Measurements from ENCODE around the gene SSBP4.

The SSBP4 gene

GRCh38 chr19:18446145-18446810 lies 27.1 kb downstream of the SSBP4 start:
- no peak for TF ChIP-seq ZSCAN4 (tag by site-specific recombination; IDR thresholded peaks at IDR 0.05)
- H3K9me3 ChIP-seq (ENCODE audit: control insufficient read depth, insufficient read depth, low read depth, low read length): no peaks in the 10 kb centered on the region
- no peak overlapping the region for H3K4me3 ChIP-seq (ENCODE audit: low read depth, low read length)
- H3K36me3 ChIP-seq (ENCODE audit: control insufficient read depth in 2 of 2, insufficient read depth in 1 of 2, low read length in 2 of 2): peaks cover 0 to 65% of the 10 kb centered on the region in 2 experiments; a peak in 2 of 3 replicates
- ChIA-PET CTCF (interaction anchor here (0.5 to 7.5 kb wide), 2 partner anchors 15 to 37 kb away, joined by 3 to 85 read pairs; no protein-coding TSS in a partner anchor), POLR2A (interaction anchor here (0.5 kb wide), 1 partner anchor 130 kb away, joined by 5 read pairs; no protein-coding TSS in a partner anchor)
- no peaks in the 10 kb centered on the region for H3K4me1 ChIP-seq (ENCODE audit: control insufficient read depth, insufficient read depth, low read length)
- H3K27ac ChIP-seq (ENCODE audit: extremely low read depth, low read depth, low read length): no peak overlapping the region

GRCh38 chr19:18446811-18447359 lies 27.7 kb downstream of the SSBP4 start:
- Histone ChIP-seq H3K36me3 (ENCODE audit: control insufficient read depth in 2 of 2, insufficient read depth in 1 of 2, low read length in 2 of 2) (peaks cover 0 to 65% of the 10 kb centered on the region in 2 experiments; a peak in 2 of 3 replicates), H3K9me3 (ENCODE audit: control insufficient read depth, insufficient read depth, low read depth, low read length) (no peaks in the 10 kb centered on the region), H3K4me3 (ENCODE audit: low read depth, low read length) (no peak overlapping the region), H3K4me1 (ENCODE audit: control insufficient read depth, insufficient read depth, low read length) (no peaks in the 10 kb centered on the region), H3K27ac (ENCODE audit: extremely low read depth, low read depth, low read length) (no peak overlapping the region)
- TF ChIP-seq ZSCAN16 (tag by site-specific recombination; IDR thresholded peaks at IDR 0.05) (no peak), ZNF600 (tag by site-specific recombination; IDR thresholded peaks at IDR 0.05) (no peak), ZNF10 (tag by site-specific recombination; IDR thresholded peaks at IDR 0.05) (no peak), ZNF18 (tag by site-specific recombination; IDR thresholded peaks at IDR 0.05) (no peak), ZNF513 (tag by site-specific recombination; IDR thresholded peaks at IDR 0.05) (no peak), ZNF555 (tag by site-specific recombination; conservative IDR thresholded peaks at IDR 0.05) (no peak), IKZF3 (tag by site-specific recombination; IDR thresholded peaks at IDR 0.05) (no peak), ZNF707 (tag by site-specific recombination; IDR thresholded peaks at IDR 0.05) (no peak), ZNF645 (tag by site-specific recombination; IDR thresholded peaks at IDR 0.05) (no peak), PATZ1 (tag by site-specific recombination; IDR thresholded peaks at IDR 0.05) (no peak), ZNF449 (tag by site-specific recombination; IDR thresholded peaks at IDR 0.05) (no peak), ZBTB48 (tag by site-specific recombination; IDR thresholded peaks at IDR 0.05) (no peak), ZNF423 (tag by site-specific recombination; IDR thresholded peaks at IDR 0.05) (no peak), ZNF138 (tag by site-specific recombination; IDR thresholded peaks at IDR 0.05; ENCODE audit: borderline replicate concordance) (no peak), ZNF777 (tag by site-specific recombination; IDR thresholded peaks at IDR 0.05; ENCODE audit: borderline replicate concordance) (no peak)
- ChIA-PET CTCF (interaction anchor here (7.5 kb wide), 1 partner anchor 14 kb away, joined by 85 read pairs; no protein-coding TSS in a partner anchor), POLR2A (no interaction called here)
